PC-3 (cell line): ENCODE results near the gene SLC7A4.

Source experiments
- CTCF ChIP-seq: fragments of 300-600 bp; sonication (generic); conservative IDR thresholded peaks from 2 replicates; pipeline ENCODE4 v1.5.1; 2017; ENCODE audit warnings: antibody characterized with exemption, low read depth, mild to moderate bottlenecking, low read length
- EZH2 ChIP-seq: fragments of 300-600 bp; sonication (generic); IDR thresholded peaks from one replicate; pipeline ENCODE4 v1.6.1; 2017; ENCODE audit warnings: antibody characterized with exemption, mild to moderate bottlenecking, low read length; ENCODE audit not compliant: unreplicated experiment
- EZH2phosphoT487 ChIP-seq: fragments of 300-600 bp; sonication (generic); IDR thresholded peaks from 2 replicates; pipeline ENCODE4 v1.6.1; 2018; ENCODE audit warnings: mild to moderate bottlenecking, antibody characterized with exemption, low read length, borderline replicate concordance

- TF ChIP-seq CTCF, result no peak
- TF ChIP-seq EZH2, result no peak
- TF ChIP-seq EZH2phosphoT487, result no peak
Measured at GRCh38 chr22:21028277-21029251, 3.8 kb downstream of the SLC7A4 start.
